GM10266 (cell line): Measurements from ENCODE around the gene DNTT.

ENCODE experiments used
- DNase-seq: peaks from one replicate; pipeline ENCODE4 v3.0.0; 2012; ENCODE audit errors: extremely low spot score
- TF ChIP-seq, protein P1 (sequence below): IDR thresholded peaks from 2 replicates; pipeline ENCODE4 v1.5.1; 2012; ENCODE audit warnings: mild to moderate bottlenecking, low read depth; ENCODE audit not compliant: control insufficient read depth, insufficient read depth; ENCODE audit errors: missing control alignments

DNTT gene

DNA sequence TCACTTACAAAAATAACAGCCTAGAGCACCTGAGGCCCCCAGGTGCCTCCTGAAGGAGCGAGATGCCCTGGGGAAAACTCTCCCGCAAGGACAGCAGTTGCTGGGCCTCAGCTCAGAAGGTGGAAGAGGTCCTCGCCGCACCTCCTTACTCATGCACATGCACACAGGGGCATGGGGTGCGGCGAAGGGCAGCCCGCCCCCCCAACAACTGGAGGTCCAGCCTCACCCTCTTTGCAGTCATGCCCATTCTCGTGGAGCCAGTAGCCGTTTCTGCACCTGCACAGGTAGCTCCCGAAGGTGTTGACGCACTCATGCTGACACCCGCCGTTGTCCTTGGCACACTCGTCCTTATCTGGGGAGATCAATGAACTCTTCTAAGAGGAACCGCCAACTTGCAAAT is 74.5 kb downstream of the DNTT start:
- DNase-seq = no peak

GRCh38 chr10:96379758-96380157 is 75.5 kb downstream of the DNTT start:
- TF ChIP-seq, protein P1, sequence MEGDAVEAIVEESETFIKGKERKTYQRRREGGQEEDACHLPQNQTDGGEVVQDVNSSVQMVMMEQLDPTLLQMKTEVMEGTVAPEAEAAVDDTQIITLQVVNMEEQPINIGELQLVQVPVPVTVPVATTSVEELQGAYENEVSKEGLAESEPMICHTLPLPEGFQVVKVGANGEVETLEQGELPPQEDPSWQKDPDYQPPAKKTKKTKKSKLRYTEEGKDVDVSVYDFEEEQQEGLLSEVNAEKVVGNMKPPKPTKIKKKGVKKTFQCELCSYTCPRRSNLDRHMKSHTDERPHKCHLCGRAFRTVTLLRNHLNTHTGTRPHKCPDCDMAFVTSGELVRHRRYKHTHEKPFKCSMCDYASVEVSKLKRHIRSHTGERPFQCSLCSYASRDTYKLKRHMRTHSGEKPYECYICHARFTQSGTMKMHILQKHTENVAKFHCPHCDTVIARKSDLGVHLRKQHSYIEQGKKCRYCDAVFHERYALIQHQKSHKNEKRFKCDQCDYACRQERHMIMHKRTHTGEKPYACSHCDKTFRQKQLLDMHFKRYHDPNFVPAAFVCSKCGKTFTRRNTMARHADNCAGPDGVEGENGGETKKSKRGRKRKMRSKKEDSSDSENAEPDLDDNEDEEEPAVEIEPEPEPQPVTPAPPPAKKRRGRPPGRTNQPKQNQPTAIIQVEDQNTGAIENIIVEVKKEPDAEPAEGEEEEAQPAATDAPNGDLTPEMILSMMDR = no peak
- DNase-seq = no peak

More for the DNA sequence above, 74.5 kb downstream of the DNTT start:
- TF ChIP-seq, protein P1 = no peak

- TF ChIP-seq, protein P1 = no peak
- no peak for DNase-seq
Observed at GRCh38 chr10:96380821-96381220, 76.6 kb downstream of the DNTT start.

DNA sequence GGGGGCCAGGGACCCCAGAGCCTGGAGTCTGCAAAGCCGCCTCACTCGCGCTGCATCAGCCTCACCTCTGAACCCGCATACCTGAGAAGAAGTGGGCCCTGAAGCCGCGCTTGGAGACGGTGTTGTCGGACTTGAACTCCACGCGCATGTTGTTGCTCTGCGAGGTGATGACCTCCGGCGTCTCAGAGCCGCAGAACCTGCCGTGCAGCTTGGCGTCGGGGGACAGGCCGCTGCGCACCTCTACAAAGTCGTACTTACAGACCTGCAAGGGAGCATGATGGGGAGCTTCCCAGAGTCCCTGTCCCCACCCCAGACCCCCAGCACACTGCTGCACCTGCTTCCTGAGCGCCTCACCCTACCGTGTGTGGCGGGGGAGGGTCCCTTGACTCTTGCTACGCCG is 80.3 kb downstream of the DNTT start:
- DNase-seq = no peak
- TF ChIP-seq, protein P1 = no peak

DNA sequence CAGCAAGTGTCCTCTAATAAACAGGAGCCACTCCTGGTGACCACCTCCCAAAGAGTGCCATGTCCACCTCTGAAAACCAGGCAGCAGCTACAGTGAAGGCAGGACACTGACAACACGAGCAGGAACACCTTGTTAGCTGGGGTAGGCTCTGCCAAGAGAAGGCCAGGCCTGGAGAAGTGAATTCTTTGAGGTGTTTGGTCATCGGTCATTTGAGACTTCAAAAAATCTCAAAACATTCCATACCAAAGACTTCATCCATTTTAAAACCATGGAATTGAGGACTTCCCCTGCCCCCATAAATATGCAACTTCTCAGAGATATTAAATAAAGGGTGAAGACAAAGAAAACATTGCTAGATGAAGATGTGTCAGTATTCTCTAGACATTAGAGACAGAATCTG is 82.9 kb downstream of the DNTT start:
- no peak for DNase-seq

DNA sequence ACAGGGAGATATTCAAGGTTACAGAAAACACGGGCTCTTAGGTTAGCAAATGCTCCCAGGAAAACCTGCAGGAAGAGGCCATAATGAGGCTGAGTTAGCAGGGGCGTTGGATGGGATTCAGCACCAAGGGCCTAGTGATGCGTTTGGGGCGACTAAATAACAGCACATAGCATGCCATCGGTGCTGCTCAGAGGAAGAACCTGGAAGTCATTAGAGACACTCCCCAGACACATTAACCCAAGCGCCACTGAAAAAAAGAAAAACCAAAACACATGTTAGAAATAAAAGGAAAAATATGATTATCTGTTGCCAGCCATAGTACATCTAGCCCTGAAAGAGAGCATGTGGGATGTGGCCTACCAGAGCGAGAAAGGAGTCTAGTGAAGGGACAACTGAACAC is 83.4 kb downstream of the DNTT start:
- TF ChIP-seq, protein P1 = no peak
- DNase-seq = no peak

More for the DNA sequence above, 82.9 kb downstream of the DNTT start:
- TF ChIP-seq, protein P1 = no peak
